MCF 10A (cell line): Measurements from ENCODE around the gene GPAM. TPM values are rescaled to one million over a fixed set of nuclear protein-coding genes. Genes with fewer than 3 reads are reported as not detected.

ENCODE experiments used
- BruUV-seq: library from RNA; stranded (reverse); fragments of 400-500 nt; replicated peaks from 2 replicates; lab custom pipeline; 2021; lab: Mats Ljungman, UMichigan
- CTCF ChIA-PET: fragments of 300-600 bp; sonication (Branson Sonifier 250); formaldehyde crosslinking; extraction: SDS; loops from one replicate; lab custom pipeline; 2021; ENCODE audit warnings: antibody characterized with exemption, inconsistent platforms; lab: Yijun Ruan, JAX
- POLR2A ChIA-PET: fragments of 300-600, 350-650 bp; sonication (Branson Sonifier 250); formaldehyde crosslinking; extraction: SDS; loops from one replicate; lab custom pipeline; 2020; ENCODE audit warnings: antibody characterized with exemption, inconsistent platforms; lab: Yijun Ruan, JAX
- DNase-seq: peaks from one replicate; pipeline ENCODE4 v3.0.0-alpha.2; 2018; ENCODE audit not compliant: unreplicated experiment
- H3K27ac Mint-ChIP-seq: one replicate; pipeline ENCODE4 v1.8.0; 2022; ENCODE audit warnings: mild to moderate bottlenecking, low read depth, mixed read lengths; ENCODE audit not compliant: unreplicated experiment
- H3K27me3 Mint-ChIP-seq: one replicate; pipeline ENCODE4 v1.8.0; 2022; ENCODE audit warnings: mixed read lengths; ENCODE audit not compliant: insufficient read depth, unreplicated experiment
- H3K36me3 Mint-ChIP-seq: one replicate; pipeline ENCODE4 v1.8.0; 2022; ENCODE audit warnings: mild to moderate bottlenecking, moderate library complexity, mixed read lengths; ENCODE audit not compliant: insufficient read depth, unreplicated experiment
- H3K4me1 Mint-ChIP-seq: one replicate; pipeline ENCODE4 v1.8.0; 2022; ENCODE audit warnings: mixed read lengths; ENCODE audit not compliant: insufficient read depth, unreplicated experiment
- H3K4me3 Mint-ChIP-seq: one replicate; pipeline ENCODE4 v1.8.0; 2022; ENCODE audit warnings: mild to moderate bottlenecking, moderate library complexity, mixed read lengths; ENCODE audit not compliant: unreplicated experiment
- H3K9me3 Mint-ChIP-seq: one replicate; pipeline ENCODE4 v1.8.0; 2022; ENCODE audit warnings: mixed read lengths; ENCODE audit not compliant: unreplicated experiment
- intact Hi-C: fragments of 100-400 bp; cut with micrococcal nuclease; formaldehyde crosslinking; loops from 2 replicates; pipeline ENCODE4 v1.14.1; 2022
- total RNA-seq: library from RNA; stranded (reverse); gene quantifications from 2 replicates; pipeline ENCODE4 v1.2.3, GENCODE V29; 2022
- TF ChIP-seq, protein P1 (sequence below): fragments of 200-600 bp; IDR thresholded peaks from one replicate; pipeline ENCODE4 v1.8.0; 2022; ENCODE audit warnings: antibody characterized with exemption, mild to moderate bottlenecking; ENCODE audit not compliant: unreplicated experiment

GPAM gene
- total RNA-seq, 1 experiment from 2014 or later = 20.4 TPM

DNA sequence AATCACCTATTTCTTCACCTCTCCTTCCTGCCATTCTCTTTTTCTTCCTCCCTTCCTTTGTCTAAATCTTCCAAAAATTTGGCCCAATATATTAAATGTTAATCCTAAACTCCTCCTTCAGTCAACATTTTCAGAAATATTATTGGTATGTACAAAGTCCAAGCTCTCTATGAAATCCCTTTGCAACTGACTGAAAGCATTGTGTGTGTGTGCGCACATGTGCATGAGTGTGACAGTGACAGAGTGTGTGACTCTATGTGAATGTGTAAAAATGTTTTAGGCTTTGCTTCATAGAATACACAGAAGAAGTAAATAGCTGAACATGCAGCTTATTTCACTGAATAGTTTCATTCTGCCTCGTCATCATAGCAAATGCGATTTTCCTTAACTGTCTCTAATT is 7.0 kb downstream of the GPAM start:
- Mint-ChIP-seq H3K27me3 (no peaks in the 10 kb centered on the region), H3K36me3 (peaks cover 51% of the 10 kb centered on the region), H3K4me3 (no peak overlapping the region), H3K27ac (no peak overlapping the region), H3K4me1 (peaks cover 6% of the 10 kb centered on the region), H3K9me3 (no peaks in the 10 kb centered on the region)
- TF ChIP-seq, protein P1, sequence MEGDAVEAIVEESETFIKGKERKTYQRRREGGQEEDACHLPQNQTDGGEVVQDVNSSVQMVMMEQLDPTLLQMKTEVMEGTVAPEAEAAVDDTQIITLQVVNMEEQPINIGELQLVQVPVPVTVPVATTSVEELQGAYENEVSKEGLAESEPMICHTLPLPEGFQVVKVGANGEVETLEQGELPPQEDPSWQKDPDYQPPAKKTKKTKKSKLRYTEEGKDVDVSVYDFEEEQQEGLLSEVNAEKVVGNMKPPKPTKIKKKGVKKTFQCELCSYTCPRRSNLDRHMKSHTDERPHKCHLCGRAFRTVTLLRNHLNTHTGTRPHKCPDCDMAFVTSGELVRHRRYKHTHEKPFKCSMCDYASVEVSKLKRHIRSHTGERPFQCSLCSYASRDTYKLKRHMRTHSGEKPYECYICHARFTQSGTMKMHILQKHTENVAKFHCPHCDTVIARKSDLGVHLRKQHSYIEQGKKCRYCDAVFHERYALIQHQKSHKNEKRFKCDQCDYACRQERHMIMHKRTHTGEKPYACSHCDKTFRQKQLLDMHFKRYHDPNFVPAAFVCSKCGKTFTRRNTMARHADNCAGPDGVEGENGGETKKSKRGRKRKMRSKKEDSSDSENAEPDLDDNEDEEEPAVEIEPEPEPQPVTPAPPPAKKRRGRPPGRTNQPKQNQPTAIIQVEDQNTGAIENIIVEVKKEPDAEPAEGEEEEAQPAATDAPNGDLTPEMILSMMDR = no peak
- POLR2A ChIA-PET = no interaction called here
- intact Hi-C loops = loop anchor here (10.0 kb wide), 1 partner anchor 258 kb away; no protein-coding TSS in a partner anchor
- CTCF ChIA-PET = interaction anchor here (0.6 to 1.5 kb wide), 3 partner anchors 131 to 139 kb away, joined by 3 to 4 read pairs (median 4); no protein-coding TSS in a partner anchor
- BruUV-seq = no TSS peak
- no peak for DNase-seq

DNA sequence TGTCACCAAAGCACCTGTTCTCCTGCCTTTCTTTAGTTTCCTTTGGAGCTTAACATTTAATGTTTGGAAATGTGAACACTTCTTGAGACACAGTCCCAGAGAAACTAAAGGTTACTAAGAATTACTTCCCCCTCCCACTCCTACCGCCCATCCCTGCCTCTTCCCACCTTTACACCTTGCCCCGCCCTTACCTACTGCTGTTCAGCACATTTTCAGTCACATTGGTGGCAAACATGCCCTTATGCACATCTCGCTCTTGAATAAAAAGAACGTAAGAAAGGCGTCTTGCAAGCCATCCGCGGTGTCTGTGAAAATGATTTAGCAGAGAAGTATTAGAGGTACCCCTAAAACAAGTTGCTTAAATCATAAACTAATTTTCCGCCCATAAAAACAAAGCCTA is 8.2 kb downstream of the GPAM start:
- no peaks in the 10 kb centered on the region for H3K9me3 Mint-ChIP-seq
- TF ChIP-seq, protein P1 = no peak
- H3K4me3 Mint-ChIP-seq = no peak overlapping the region
- DNase-seq = no peak
- H3K36me3 Mint-ChIP-seq = peaks cover 62% of the 10 kb centered on the region
- CTCF ChIA-PET = interaction anchor here (0.8 to 1.5 kb wide), 3 partner anchors 61 to 140 kb away, joined by 3 to 5 read pairs (median 4); no protein-coding TSS in a partner anchor
- H3K27ac Mint-ChIP-seq = no peak overlapping the region
- intact Hi-C loops = loop anchor here (10.0 kb wide), 1 partner anchor 259 kb away; no protein-coding TSS in a partner anchor
- POLR2A ChIA-PET = no interaction called here
- no TSS peak for BruUV-seq
- no peaks in the 10 kb centered on the region for H3K27me3 Mint-ChIP-seq
- H3K4me1 Mint-ChIP-seq = peaks cover 6% of the 10 kb centered on the region

DNA sequence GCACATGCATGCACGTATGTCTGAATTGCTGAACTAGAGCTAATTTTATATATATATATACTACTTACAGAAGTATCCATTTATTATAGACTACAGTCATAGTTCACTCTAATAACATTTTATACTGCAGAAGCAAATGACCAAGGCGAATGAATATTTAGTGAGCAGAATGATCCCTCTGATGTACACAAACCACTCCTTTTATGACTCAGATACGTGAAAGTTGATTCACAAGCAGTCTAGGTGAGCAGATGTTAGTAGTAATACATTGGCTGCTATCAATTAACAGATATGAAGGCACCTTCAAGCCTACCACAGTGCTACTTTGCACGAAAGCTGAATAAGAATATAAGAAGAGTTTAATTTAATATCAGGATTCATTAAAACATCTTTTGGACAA is 10.4 kb downstream of the GPAM start:
- no TSS peak for BruUV-seq

DNA sequence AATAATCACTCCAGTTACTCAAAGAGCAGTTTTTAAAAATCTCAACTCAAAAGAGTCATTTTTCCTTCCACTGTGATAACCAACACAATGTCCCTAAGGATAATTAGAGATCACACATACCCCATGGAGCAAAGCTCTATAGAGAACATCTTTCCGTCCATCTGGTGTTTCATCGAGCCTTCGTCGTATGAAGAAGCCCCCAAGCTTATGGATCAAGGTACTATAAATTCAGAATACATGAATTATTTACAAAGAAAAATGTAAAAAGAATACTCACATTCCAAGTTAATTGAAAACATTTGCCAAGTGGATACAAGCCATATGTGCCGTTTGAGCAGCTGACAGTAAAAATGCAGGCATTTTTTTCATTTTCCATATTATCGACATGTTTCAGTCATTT is 14.8 kb downstream of the GPAM start:
- ChIA-PET POLR2A (interaction anchor here (0.6 kb wide), 1 partner anchor 52 kb away, joined by 3 read pairs; no protein-coding TSS in a partner anchor), CTCF (interaction anchor here (1.0 to 1.2 kb wide), 3 partner anchors 15 to 139 kb away, joined by 3 read pairs; partner anchors contain the start of gene GPAM)
- intact Hi-C loops = no loop called here
- H3K27me3 Mint-ChIP-seq = no peaks in the 10 kb centered on the region
- BruUV-seq = no TSS peak
- TF ChIP-seq, protein P1 = no peak
- DNase-seq = no peak
- no peaks in the 10 kb centered on the region for H3K4me1 Mint-ChIP-seq
- H3K4me3 Mint-ChIP-seq = no peak overlapping the region
- H3K9me3 Mint-ChIP-seq = no peaks in the 10 kb centered on the region
- no peak overlapping the region for H3K27ac Mint-ChIP-seq
- peaks cover 81% of the 10 kb centered on the region for H3K36me3 Mint-ChIP-seq

More for the DNA sequence above, 10.4 kb downstream of the GPAM start:
- Mint-ChIP-seq H3K4me3 (no peak overlapping the region), H3K9me3 (no peaks in the 10 kb centered on the region), H3K36me3 (peaks cover 68% of the 10 kb centered on the region), H3K4me1 (no peaks in the 10 kb centered on the region), H3K27me3 (no peaks in the 10 kb centered on the region), H3K27ac (no peak overlapping the region)
- ChIA-PET CTCF (interaction anchor here (0.6 to 1.5 kb wide), 6 partner anchors 10 to 138 kb away, joined by 3 to 4 read pairs (median 4); no protein-coding TSS in a partner anchor), POLR2A (interaction anchor here (0.9 to 1.8 kb wide), 3 partner anchors 9 to 21 kb away, joined by 3 to 8 read pairs (median 8); partner anchors contain the start of gene GPAM)
- TF ChIP-seq, protein P1 = no peak
- DNase-seq = no peak
- intact Hi-C loops = loop anchor here (10.0 kb wide), 1 partner anchor 262 kb away; no protein-coding TSS in a partner anchor
